Keratinocyte (primary cell): Measurements from ENCODE around the gene CRYBA2. TPM values are rescaled to one million over a fixed set of nuclear protein-coding genes. Genes with fewer than 3 reads are reported as not detected.

ENCODE experiments used
- DNase-seq: peaks from one replicate; pipeline ENCODE4 v3.0.0-alpha.2; 2011; ENCODE audit warnings: low read depth, missing footprints, low spot score
- FAIRE-seq: peaks from 2 replicates; lab custom pipeline; 2011; peaks lifted over from hg19 to GRCh38; lab: Jason Lieb, UNC
- H2AFZ ChIP-seq: 2 replicates; pipeline ENCODE4 v1.6.0; 2012; ENCODE audit warnings: low read length, control low read depth, inconsistent platforms; ENCODE audit not compliant: control insufficient read depth
- H3K27ac ChIP-seq: 2 replicates; pipeline ENCODE4 v1.5.1; 2011; ENCODE audit warnings: low read length; ENCODE audit not compliant: control insufficient read depth, insufficient read depth
- H3K27me3 ChIP-seq: 3 replicates; pipeline ENCODE4 v1.6.0; 2011; ENCODE audit warnings: low read length; ENCODE audit not compliant: control insufficient read depth, insufficient read depth; ENCODE audit errors: extremely low read depth
- H3K36me3 ChIP-seq, 2 experiments: 2 replicates in 1 of 2; 3 replicates in 1 of 2; pipeline ENCODE4 v1.5.1; 2011; ENCODE audit warnings: low read length in 2 of 2, mild to moderate bottlenecking in 1 of 2; ENCODE audit not compliant: control insufficient read depth in 2 of 2, insufficient read depth in 2 of 2; ENCODE audit errors: extremely low read depth in 1 of 2
- H3K4me1 ChIP-seq: 3 replicates; pipeline ENCODE4 v1.5.1; 2011; ENCODE audit warnings: low read length; ENCODE audit not compliant: control insufficient read depth, insufficient read depth; ENCODE audit errors: extremely low read depth
- H3K4me2 ChIP-seq: 3 replicates; pipeline ENCODE4 v1.6.0; 2011; ENCODE audit warnings: low read depth, low read length; ENCODE audit not compliant: control insufficient read depth, insufficient read depth; ENCODE audit errors: extremely low read depth
- H3K4me3 ChIP-seq, 3 experiments: fragments of 200-600 bp in 1 of 3; sonication (generic) in 1 of 3; 2 replicates in 2 of 3; 3 replicates in 1 of 3; pipeline ENCODE4 v1.5.1; 2011 to 2016; ENCODE audit warnings: low read length in 3 of 3, mild to moderate bottlenecking in 3 of 3, control low read depth in 2 of 3, inconsistent platforms in 1 of 3, low read depth in 1 of 3, mixed read lengths in 1 of 3, mixed run types in 1 of 3, moderate library complexity in 1 of 3; ENCODE audit not compliant: control insufficient read depth in 2 of 3, insufficient read depth in 2 of 3; ENCODE audit errors: extremely low read depth in 1 of 3
- H3K79me2 ChIP-seq: 2 replicates; pipeline ENCODE4 v1.6.0; 2012; ENCODE audit warnings: low read length; ENCODE audit not compliant: control insufficient read depth, insufficient read depth
- H3K9ac ChIP-seq: 3 replicates; pipeline ENCODE4 v1.6.0; 2011; ENCODE audit warnings: low read length; ENCODE audit not compliant: control insufficient read depth, insufficient read depth; ENCODE audit errors: extremely low read depth
- H3K9me1 ChIP-seq: 3 replicates; pipeline ENCODE4 v1.6.0; 2011; ENCODE audit warnings: low read length; ENCODE audit not compliant: control insufficient read depth, insufficient read depth; ENCODE audit errors: extremely low read depth
- H3K9me3 ChIP-seq: 2 replicates; pipeline ENCODE4 v1.5.1; 2012; ENCODE audit warnings: low read depth, low read length; ENCODE audit not compliant: control insufficient read depth
- H4K20me1 ChIP-seq: 3 replicates; pipeline ENCODE4 v1.6.0; 2011; ENCODE audit warnings: low read length; ENCODE audit not compliant: control insufficient read depth, insufficient read depth; ENCODE audit errors: extremely low read depth
- CTCF ChIP-seq, 3 experiments: IDR thresholded peaks in 1 of 3; conservative IDR thresholded peaks in 1 of 3; optimal IDR thresholded peaks in 1 of 3; 2 replicates in 2 of 3; 3 replicates in 1 of 3; pipeline versions ENCODE3 to v1.5.1; 2011; ENCODE audit warnings: low read length in 3 of 3, mild to moderate bottlenecking in 3 of 3, moderate library complexity in 2 of 3, control low read depth in 1 of 3, inconsistent platforms in 1 of 3; ENCODE audit not compliant: insufficient read depth in 2 of 3; ENCODE audit errors: extremely low read depth in 1 of 3
- EZH2 ChIP-seq: IDR thresholded peaks from one replicate; pipeline ENCODE4 v1.6.1; 2012; ENCODE audit warnings: inconsistent platforms, mild to moderate bottlenecking, low read length, moderate library complexity
- dilution Hi-C: fragments of 300-500 bp; cut with MboI; formaldehyde crosslinking; loops from one replicate; pipeline ENCODE4 v1.7.0; 2020; ENCODE audit warnings: low sequenced_read_pairs; ENCODE audit not compliant: extremely low pct_ligation_motif_present
- polyA plus RNA-seq, 5 experiments: library from polyadenylated mRNA; depleted of rRNA in 3 of 5; stranded (reverse) in 3 of 5; stranded (forward) in 1 of 5; unstranded in 1 of 5; fragments of >200 nt; gene quantifications; 1 replicate in 1 of 5; 2 replicates in 3 of 5; 3 replicates in 1 of 5; pipeline versions ENCODE4 v1.2.1 to v1.2.3, GENCODE V29; 2011 to 2012; ENCODE audit warnings: missing spikeins in 2 of 5, low read depth in 1 of 5, low replicate concordance in 1 of 5

Gene CRYBA2
- polyA plus RNA-seq, 1 donor (not counting 4 experiments of a cell fraction or from before 2014, with no cell fraction given), result not detected

GRCh38 chr2:219000569-219000960, 7.3 kb upstream of the CRYBA2 start:
- no peaks in the 10 kb centered on the region for H3K9me3 ChIP-seq
- peaks cover 4% of the 10 kb centered on the region for H4K20me1 ChIP-seq
- no peak overlapping the region for H3K4me3 ChIP-seq
- H3K36me3 ChIP-seq, result no peaks in the 10 kb centered on the region
- dilution Hi-C loops, result no loop called here
- H3K27me3 ChIP-seq, result peaks cover 83% of the 10 kb centered on the region
- no peak overlapping the region for H3K9ac ChIP-seq
- no peak overlapping the region for H2AFZ ChIP-seq
- no peak overlapping the region for H3K4me2 ChIP-seq
- no peaks in the 10 kb centered on the region for H3K79me2 ChIP-seq
- no peak overlapping the region for H3K27ac ChIP-seq
- no peaks in the 10 kb centered on the region for H3K9me1 ChIP-seq
- TF ChIP-seq CTCF (optimal IDR thresholded peaks at IDR 0.05 in 1 of 3, IDR thresholded peaks at IDR 0.05 in 1 of 3, conservative IDR thresholded peaks at IDR 0.05 in 1 of 3; ENCODE audit: extremely low read depth in 1 of 3, insufficient read depth in 2 of 3, low read length in 3 of 3) (no peak), EZH2 (no peak)
- peaks cover 15% of the 10 kb centered on the region for H3K4me1 ChIP-seq
- DNase-seq, result no peak
- no peak for FAIRE-seq

GRCh38 chr2:218999881-219000568, 6.8 kb upstream of the CRYBA2 start:
- no peak overlapping the region for H3K27ac ChIP-seq
- peaks cover 84% of the 10 kb centered on the region for H3K27me3 ChIP-seq
- no peak overlapping the region for H3K9ac ChIP-seq
- H3K9me1 ChIP-seq, result no peaks in the 10 kb centered on the region
- FAIRE-seq (no peak), DNase-seq (no peak)
- peaks cover 4% of the 10 kb centered on the region for H4K20me1 ChIP-seq
- no peak overlapping the region for H3K4me3 ChIP-seq
- H3K4me2 ChIP-seq, result no peak overlapping the region
- no peak for TF ChIP-seq EZH2
- TF ChIP-seq CTCF (optimal IDR thresholded peaks at IDR 0.05 in 1 of 3, IDR thresholded peaks at IDR 0.05 in 1 of 3, conservative IDR thresholded peaks at IDR 0.05 in 1 of 3; ENCODE audit: extremely low read depth in 1 of 3, insufficient read depth in 2 of 3, low read length in 3 of 3), result no peak
- dilution Hi-C loops, result no loop called here
- no peaks in the 10 kb centered on the region for H3K36me3 ChIP-seq
- H3K79me2 ChIP-seq, result no peaks in the 10 kb centered on the region
- H3K4me1 ChIP-seq, result peaks cover 15% of the 10 kb centered on the region
- no peak overlapping the region for H2AFZ ChIP-seq
- H3K9me3 ChIP-seq, result no peaks in the 10 kb centered on the region
